Activated CD8-positive, alpha-beta memory T cell treated with anti-CD3 and anti-CD28 coated beads, Interleukin-2, amount 50 U/mL, for 1 hour (primary cell): ENCODE measurements around the gene CCDC40.
A peak's percentile ranks its signal among the peaks of the same experiment; 100 is the strongest.
"Not testable (repeated sequence)": the region's sequence is repeated elsewhere in the genome, so short reads cannot be mapped to it uniquely, and the experiment has no call there.

Source experiments
- DNase-seq: peaks from one replicate; pipeline ENCODE4 v3.0.0-alpha.2; 2020; ENCODE audit errors: extremely low read depth

CCDC40 gene, protein sequence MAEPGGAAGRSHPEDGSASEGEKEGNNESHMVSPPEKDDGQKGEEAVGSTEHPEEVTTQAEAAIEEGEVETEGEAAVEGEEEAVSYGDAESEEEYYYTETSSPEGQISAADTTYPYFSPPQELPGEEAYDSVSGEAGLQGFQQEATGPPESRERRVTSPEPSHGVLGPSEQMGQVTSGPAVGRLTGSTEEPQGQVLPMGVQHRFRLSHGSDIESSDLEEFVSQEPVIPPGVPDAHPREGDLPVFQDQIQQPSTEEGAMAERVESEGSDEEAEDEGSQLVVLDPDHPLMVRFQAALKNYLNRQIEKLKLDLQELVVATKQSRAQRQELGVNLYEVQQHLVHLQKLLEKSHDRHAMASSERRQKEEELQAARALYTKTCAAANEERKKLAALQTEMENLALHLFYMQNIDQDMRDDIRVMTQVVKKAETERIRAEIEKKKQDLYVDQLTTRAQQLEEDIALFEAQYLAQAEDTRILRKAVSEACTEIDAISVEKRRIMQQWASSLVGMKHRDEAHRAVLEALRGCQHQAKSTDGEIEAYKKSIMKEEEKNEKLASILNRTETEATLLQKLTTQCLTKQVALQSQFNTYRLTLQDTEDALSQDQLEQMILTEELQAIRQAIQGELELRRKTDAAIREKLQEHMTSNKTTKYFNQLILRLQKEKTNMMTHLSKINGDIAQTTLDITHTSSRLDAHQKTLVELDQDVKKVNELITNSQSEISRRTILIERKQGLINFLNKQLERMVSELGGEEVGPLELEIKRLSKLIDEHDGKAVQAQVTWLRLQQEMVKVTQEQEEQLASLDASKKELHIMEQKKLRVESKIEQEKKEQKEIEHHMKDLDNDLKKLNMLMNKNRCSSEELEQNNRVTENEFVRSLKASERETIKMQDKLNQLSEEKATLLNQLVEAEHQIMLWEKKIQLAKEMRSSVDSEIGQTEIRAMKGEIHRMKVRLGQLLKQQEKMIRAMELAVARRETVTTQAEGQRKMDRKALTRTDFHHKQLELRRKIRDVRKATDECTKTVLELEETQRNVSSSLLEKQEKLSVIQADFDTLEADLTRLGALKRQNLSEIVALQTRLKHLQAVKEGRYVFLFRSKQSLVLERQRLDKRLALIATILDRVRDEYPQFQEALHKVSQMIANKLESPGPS

DNA sequence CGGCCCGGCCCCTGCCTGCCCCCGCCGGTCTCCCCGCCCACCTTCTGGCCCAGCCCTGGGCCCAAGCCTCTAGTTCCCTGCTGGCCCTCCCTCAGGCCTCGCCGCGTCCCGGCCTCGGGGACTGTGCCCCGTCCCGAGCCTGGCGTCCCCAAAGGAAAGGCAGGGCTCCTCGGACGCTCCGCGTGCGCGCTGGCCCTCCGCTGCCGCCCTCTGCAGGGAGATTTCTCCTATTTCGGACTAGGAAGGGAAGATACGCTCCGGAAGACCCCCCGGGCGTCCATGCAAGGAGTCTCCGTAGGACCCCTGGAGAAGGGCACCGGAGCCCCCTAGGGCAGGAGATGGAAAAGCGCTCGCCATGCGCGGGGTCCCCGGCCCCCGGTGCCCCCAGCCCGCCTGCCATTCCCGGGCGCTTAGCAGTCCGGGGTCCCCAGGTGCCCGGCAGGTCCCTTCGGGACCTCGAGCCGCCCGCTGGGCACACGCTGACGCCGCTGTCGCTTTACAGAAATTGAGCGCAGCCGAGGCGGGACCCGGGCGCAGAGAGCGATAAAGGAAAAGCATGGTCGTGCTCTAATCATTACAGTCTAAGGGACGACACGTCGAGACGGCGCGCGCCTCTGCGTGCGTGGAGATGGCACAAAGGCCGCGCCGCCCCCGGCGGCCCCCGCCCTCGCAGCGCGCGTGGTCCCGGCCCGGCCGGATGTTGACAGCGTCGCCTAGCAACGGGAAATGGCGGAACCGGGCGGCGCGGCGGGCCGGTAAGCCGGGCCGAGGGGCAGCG, at the start of gene CCDC40:
Gene CCDC40, plus strand, starts transcription at position 706 of the 778 bp plus-strand sequence. Its CDS starts 21 bp downstream, at position 727.
- peak; percentile 24 for DNase-seq

DNA sequence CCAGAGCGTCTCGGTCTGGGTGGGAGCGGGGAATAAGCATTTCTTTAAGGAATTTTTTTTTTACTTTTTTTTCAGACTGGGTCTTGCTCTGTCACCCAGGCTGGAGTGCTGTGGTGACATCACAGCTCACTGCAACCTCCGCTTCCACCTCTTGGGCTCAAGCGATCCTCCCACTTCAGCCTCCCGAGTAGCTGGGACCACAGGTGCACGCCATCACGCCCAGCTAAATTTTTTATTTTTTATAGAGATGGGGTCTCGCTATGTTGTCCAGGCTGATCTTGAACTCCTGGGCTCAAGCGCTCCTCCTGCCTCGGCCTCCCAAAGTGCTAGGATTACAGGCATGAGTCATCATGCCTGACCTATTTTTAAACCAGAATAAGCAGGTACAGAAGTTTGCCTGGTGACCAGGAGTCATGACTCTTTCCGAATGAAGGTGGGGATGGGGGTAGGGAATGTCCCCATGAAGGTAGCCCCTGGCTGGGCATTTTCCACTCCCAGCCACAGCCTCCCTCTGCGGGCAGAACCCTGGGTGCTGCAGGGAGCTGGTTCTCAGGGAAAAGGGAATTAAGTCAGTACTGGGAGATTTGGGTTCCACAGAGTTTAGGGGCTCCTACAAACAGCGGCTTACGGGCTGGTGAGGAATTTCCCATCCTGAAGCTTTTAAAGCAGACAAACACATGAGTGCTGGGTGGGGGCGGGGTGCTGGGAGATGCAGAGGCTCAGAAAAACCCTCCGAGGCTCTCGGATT, 49.1 kb upstream of the CCDC40 start:
- DNase-seq = no peak

DNA sequence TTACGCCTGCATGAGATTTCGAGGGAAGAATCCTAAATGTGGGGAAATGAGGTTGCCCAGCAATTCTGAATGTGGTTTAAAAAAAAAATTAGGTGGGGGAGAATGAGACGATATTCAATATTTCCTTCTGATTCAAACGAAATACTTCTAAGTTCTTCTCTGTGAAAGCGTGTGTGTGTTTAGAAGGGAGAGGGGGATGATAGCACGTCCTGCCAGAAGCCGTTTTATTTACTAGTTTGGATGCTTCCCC, 48.6 kb upstream of the CCDC40 start:
- no peak for DNase-seq

DNA sequence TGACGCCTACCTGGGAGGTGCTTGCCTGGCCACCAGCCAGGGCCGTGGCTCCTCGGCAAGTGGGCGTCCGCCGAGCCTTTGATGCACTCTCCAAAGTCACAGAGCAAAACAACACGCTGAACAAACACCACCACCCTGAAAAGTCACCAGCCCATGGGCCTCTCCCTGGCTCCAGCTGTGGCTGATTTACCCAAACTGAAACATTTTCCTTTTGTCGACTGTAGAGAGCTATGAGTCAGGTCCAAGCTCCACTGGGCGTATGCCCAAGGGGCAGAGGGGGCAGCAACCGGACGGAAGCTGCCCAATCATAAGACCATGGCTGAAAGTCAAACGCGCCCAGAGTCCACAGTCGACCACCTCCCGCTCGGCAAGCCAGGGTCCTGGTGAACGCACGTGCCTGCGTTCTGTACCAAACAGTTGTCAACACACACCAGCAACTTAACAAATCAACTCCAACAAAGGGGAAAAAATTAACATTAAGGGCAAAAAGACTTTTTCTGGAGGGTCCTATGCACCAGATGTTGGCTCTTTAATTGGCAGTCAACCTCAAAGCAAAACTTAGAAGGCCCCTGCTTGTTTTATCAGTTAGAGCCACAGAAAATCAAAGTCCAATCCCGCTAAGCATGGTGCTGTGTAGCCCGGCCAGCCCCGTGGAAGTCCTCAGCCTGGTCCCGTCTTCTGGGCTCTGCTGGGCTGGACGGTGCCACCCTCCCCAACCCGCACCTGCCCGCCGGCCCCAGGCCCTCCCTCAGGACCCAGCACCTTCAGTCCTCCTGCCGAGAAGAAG, 48.1 kb upstream of the CCDC40 start:
- no peak for DNase-seq

DNA sequence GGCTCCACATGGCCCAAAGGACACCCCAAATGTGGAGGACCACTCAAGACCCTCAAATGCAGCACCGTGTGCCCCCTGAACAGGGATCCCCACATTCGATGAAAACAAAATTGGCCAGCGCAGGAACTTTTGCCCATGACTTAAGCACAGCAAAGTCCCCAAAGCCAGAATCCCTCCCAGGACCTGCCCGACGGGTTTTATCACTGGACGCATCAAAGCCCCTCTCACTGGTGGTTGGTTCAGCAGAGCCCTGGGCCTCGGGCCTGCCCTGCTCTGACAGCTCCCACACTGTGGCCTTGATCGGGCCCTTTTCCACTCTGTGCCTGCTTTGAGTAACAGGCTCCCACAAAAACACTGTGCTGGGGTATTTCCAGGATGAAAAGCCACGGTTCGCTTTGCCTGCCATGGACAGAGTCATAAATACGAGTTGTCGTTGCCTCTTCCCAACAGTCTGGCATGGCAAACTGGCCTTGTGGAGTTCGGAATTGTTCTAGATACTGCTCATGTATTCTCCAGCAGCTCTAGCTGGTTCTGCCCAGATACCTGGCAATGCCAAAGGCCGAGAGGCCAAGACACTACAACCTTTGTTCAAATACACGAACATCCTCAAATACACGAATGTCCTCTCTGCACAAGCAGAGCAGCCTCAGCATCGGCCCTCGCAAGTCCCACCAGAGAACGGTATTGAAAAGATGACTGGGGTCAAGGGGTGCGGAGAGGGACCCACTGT, 47.2 kb upstream of the CCDC40 start:
- DNase-seq = no peak

DNA sequence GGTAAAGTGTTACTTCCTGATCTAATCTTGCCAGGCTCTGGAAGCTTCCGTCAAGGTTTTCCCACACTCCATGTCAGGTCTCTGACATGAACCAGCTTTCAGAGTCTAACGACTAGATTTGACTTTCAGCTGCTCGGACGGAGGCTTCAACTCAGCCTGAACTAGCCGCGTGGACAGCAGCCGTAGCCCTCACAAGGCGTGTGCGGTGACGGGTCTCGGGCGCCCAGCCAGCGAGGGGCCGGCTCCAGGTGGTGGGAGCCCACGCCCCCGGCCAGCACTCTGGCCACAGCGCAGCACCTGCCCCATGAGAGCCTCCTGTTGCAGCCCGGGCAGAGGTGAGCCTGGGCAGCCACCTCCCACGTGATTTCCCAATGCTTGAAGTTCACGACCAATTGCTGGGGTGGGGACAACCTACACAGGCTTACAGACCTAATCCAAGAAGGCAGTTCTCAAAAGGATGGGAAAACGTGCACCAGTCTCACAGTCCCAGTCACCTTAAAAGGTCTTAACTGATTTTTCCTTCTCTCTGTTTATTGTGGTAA, 46.3 kb upstream of the CCDC40 start:
- DNase-seq = no peak

DNA sequence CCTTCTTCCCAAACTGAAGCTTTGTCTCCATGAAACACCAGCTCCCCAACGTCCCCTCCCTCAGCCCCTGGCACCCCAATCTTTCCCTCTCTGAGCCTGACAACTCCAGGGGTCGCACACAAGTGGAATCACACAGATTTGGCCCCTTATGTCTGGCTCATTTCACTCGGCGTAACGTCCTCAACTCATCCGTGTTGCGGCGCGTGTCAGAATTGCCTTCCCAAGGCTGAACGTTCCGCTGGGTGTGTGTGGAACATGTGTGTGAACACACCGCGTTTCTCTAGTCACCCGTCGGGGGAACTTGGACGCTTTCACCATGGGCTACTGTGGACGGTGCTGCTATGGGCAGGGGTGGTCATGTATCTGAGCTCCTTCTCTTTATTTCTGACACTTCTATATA, 45.7 kb upstream of the CCDC40 start:
- no peak for DNase-seq

DNA sequence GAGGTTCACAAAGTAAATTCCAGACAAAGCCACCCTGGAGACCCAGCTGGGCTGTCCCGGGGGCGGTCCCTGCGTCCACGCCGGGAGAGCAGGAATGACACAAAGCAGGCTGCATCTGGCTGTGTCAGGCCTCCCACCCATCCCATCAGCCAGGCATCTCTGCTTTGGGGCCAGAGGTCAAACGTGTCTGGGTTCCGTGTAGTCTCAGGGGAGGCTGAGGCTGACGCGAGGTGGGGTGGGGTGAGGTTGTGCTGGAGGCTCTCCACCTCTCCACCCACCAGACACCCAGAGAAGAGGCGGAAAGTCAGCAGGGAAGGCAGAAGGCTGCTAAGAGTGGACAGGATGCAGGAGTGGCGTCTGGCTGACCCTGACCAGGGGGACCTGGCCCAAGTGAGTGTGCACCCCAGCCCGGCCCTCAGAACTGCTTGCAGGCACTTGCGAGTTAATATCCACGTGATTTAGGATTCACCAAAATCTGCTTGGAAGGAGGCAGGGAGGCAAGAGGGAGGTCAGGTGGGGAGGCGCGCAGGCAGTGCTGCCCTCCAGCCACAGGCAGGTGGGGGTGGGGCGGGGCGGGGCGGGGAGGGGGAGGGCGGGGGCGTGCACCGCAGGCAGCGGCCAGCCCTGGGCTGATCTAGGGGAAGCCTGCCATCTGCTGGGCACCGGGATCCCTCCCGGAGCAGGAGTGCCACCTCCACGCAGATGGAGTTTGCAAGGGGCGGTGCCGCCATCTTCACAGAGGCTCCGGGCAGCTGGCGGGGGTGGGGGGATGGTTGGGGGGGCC, 45.1 kb upstream of the CCDC40 start:
- DNase-seq = peak; percentile 49

DNA sequence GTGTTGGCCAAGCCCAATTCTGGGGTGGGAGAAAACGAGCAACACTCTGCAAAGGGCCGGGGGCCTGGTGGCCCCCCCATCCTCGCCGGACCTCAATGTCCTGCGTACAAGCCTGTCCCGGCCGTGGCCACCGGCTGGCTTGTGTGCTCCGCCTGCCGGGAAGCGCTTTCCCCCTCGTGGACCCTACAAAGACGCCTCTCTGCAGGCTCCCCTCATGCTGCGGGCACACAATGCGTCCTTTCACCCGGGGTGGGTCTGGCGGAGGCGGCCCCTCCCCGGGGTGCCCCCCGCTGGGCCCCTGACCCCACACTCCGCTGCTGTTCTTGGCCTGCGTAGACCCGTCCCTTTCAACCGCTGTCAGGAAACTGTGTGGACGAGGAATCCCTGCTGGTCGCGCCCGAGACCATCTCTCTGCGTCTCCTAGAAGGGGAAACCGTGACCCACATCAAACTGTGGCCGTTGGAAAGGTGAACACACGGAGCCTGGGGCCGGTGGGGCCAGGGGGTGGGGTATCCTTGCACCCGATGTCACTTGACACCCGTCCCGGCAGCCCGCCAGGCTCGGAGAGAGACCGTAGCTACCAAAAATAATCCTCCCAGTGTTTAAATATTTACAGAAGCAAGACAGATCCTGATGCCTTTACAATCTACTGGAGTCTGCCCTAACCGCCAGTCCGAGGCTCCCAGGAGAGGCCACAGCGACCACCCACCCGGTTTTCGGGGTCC, 44.4 kb upstream of the CCDC40 start:
- no peak for DNase-seq

DNA sequence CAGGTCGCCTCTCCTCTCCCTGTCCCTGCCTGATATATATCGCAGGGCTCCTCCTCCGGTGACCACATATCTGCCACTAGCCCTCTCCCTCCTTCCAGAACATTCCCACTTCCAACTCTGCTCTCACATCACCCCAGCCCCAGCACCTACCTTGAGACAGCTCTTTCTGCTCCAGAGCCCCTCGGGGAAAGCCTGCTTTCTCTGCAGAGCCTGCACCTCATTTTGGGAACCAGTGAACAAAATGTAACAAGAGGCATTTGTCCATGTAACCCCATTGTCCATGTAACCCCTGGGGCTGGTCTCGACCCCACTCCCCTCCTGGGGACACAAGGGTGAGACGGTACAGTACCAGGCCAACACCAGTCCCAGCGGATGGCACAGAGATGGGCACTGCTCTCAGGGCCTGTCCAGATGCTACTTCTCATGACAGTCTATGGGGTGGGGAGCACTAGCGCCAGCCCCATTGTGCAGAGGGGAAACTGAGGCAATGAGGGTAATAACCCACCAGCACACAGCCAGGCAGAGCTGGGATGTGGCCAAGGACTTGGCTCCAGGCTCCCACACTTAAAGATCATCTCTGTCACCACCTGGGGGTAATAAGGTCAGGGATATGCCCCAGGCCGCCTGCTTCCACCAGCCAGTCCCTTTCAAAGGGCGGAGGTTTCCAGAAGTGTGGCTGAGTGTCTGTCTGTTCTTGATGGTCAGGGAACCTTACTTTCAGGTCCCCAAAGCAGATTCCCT, 43.6 kb upstream of the CCDC40 start:
- DNase-seq = no peak

DNA sequence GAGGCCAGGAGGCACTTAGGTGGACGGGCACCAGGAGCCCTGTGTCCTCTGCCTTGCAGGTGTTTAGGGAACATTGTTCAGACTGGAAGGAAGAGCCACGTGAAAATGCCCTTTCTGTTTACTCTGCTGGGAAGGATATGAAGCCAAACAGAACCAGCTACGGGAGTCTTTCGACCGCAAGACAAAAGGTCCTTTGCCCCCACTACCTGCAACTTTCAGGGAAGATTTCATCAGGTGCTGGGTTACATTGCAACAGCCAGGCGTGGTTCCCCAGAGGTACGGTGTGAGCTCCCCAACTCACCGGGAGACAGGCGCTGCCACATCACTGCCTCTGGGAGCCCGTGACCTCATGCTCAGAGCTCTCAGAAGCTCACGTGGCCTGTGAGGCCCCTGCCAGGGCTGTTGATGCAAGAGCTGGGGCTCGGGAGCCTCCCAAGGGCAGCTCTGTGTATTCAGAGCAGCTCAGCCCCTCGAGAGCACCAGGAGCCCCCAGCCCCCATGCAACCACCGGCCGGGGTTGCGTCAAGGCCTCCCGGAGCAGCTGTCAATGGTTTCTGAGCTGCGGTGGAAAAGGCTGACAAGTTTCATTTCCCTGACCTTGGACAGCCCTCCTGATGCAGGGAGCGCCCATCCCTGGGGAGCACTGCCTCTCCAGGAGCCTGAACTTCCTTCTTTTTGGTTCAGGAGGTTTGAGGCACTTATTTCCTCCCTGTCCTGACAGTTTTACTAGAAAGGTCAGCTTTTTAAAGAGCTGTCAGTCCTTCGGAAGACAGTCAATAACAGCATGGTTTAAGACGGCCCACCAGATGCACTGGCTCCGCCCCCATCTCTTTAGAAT, 42.8 kb upstream of the CCDC40 start:
- peak; percentile 17 for DNase-seq

DNA sequence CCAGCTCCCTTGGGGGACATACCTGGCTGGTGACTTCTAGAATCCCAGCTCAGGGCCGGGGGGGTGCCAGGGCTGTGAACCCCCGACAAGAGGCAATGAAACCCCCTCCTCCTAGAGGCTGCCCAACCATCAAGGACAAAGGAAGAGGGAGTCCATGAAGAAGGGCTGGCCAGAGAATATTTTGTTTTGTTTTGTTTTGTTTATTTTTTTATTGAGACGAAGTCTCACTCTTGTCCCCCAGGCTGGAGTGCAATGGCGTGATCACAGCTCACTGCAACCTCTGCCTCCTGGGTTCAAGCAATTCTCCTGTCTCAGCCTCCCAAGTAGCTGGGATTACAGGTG, 42.2 kb upstream of the CCDC40 start:
- not testable (repeated sequence) for DNase-seq

DNA sequence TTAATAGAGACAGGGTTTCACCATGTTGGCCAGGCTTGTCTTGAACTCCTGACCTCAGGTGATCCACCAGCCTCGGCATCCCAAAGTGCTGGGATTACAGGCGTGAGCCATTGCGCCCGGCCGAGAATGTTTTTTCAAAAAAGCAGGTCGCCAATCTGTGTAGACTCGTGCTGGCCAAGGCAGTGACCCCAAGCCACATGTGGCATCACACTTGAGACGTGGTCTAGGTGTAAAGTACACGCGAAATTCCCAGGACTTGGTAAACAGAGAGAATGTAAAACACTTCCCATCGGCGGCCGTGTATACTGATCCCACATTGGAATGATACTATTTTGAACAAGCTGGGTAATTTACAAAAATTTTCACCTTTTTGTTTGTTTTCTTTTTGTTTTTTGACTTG, 41.8 kb upstream of the CCDC40 start:
- no peak for DNase-seq

DNA sequence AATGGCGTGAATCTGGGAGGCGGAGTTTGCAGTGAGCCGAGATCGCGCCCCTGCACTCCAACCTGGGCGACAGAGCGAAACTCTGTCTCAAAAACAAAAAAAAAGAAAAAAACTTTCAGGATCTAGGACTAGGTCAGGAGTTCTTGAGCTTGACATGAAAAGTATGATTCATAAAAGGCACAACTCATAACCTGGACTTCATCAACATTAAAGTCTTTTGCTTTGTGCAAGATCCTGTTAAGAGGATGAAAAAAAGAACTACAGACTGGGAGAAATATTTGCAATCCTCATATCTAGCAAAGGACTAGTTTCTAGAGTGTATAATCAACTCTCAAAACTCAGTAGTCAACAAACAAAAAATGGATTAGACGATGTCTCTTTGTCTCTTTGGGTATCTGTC, 40.7 kb upstream of the CCDC40 start:
- no peak for DNase-seq

DNA sequence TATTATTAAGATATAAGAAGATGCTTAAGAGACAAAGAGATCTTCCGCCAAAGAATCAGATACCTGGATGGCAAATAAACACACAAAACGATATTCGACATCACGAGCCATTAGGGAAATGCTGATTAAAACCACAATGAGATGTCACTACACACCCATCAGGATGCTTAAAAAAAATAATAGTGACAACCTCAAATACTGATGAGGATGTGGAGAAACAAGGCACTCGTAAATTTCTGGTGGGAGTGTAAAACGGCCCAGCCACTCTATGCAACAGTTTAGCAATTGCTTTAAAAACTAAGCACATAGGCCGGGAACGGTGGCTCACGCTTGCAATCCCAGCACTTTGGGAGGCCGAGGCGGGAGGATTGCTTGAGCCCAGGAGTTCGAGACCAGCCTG, 40.2 kb upstream of the CCDC40 start:
- DNase-seq = no peak

DNA sequence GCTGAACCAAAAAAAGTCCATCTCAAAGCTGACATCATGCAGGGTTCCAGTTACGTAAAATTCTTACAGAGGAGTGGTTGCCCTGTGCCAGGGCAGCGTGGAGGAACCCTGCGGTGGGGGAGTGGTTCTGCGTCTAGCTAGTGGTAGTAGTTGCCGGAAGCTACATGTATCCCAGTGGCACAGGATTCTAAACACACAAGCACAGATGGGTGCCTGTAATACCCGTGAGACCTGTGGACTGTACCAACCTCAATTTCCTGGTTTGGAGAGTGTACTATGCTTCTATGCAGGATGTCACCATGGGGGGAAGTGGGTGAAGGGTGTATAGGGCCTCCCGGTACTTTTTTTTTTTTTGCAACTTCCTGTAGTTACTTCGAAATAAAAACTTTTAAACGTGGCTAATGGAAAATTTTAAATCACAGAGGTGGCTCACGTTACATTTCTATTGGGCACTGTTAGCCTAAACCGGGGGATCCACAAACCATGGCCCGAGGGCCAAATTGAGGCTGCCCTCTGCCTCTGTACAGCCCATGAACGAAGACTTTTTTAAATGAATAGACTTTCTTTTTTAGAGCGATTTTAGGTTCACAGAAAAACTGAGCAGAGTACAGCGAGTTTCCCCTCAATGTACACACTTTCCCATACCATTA, 39.3 kb upstream of the CCDC40 start:
- DNase-seq = peak; percentile 56
